Measurements from ENCODE around the gene RCAN1.

RCAN1 gene

DNA sequence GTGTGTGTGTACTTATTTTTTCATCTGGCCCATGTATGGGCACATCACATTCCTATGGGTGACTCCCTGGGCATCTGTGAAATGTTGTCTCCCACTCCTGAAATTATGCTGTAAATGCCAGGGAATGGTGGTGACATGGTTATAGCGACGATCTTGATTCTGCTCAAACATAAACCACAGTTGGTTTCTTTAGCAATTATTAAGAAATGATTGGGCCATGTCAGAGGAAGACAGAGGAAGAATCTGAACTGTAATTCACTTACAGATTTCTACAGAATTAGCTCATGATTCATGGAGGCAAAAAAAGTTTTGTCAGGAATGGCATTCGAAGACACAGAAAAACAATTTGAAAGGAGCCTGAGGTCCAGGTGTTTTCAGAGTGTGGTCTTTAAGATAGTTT, 77.1 kb downstream of the RCAN1 start:
- no peak for DNase-seq (ENCODE audit: low spot score)

DNA sequence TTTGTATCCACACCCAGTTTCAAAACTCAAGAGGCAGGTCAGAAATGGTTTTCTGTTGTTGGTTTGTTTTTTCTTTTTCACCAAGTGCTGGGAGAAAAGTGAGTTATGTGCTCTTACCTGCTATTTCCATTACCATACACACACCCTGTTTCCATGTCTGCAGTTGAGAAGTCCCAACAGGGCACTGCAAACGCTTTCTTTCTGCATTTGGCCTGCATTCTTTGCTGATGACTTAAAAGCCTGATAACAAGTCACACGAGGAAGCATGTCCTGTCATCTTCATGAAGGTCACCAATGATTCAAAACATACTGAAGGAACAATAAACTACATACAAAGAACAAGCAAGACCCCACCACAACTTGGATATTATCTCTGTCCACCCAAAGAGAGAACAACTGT, 78.1 kb downstream of the RCAN1 start:
- no peak for DNase-seq (ENCODE audit: low spot score)

DNA sequence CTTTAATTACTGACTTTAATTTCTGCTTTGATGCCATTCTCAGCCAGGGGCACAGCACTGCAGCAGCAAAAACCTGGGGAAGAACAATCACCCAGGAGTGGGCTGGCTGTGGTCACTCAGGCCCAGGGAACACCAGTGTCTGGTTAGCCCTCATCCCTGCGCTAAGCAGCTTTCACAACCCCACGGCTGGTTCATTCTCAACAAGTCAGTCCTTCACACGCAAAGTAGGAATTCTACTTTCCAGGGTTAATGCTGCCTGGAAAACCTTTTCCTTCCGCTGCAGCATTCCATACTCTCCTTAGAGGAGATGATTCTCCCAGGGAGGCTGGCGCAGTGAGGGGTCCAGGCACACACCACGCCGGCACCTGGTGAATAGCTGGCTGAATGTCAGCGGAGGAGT, 78.6 kb downstream of the RCAN1 start:
- no peak for DNase-seq (ENCODE audit: low spot score)

- DNase-seq (ENCODE audit: low spot score) = no peak
Measured at GRCh38 chr21:34535886-34536285, 79.0 kb downstream of the RCAN1 start.

DNA sequence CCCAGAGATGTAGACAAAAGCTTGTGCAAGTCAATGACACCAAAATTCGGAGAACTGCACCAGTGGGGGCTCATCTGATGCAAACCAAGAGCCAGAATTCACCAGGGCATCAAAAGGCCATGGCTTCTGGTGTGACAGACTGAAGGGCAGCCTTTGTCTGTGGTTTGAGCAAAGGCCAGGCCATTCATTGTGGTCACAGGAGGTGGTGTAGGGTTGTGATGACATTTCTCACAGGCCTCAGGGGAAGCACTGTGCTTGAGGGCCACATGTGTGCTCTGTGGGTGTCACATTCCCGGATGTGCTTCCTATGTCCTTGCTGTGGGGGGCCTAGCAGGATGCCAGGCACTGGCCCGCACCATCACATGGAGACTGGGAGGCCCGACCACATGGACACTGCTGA, 80.4 kb downstream of the RCAN1 start:
- no peak for DNase-seq (ENCODE audit: low spot score)

DNA sequence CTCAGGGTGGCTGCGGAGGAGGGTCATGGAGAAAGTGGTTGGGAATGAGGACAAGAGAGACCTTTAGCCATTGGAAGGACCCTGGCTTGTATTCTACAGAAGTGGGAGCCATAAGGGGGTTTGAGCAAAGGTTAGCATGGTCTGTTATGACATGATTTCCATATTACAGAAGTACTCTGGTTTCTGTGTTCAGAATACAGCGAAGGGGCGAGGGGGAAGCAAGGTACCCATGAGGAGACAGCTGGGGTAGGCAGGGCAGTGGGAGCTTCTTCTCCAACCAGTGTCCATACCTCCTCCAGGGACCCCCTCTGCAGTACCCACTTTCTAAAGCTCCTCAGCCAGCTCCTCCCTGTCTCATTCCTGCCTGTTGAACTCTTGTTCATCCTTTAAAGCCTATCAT, 81.0 kb downstream of the RCAN1 start:
- DNase-seq (ENCODE audit: low spot score) = no peak

DNA sequence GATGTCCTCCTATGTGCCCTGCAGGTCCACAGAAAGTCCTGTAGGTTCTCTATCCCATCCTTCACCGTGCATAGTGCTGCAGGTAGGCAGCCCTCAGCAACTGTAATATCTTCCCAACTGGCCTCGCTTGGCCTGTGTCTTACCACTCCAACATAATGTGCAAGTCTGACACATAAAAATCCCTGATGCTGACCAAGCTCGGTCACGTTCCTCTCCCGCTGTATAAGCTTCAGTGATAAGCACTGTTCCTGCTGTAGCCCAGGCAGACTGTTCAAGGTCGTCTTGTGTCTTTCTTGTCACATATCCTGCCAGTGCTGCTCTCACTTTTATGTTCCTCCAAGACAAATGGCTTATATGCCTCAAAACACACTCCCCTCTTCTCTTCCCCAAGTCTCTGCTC, 83.5 kb downstream of the RCAN1 start:
- DNase-seq (ENCODE audit: low spot score) = no peak

GRCh38 chr21:34530261-34530660, 84.7 kb downstream of the RCAN1 start:
- DNase-seq (ENCODE audit: low spot score) = peak; percentile 63

- no peak for DNase-seq (ENCODE audit: low spot score)
Measured at GRCh38 chr21:34528131-34528561, 86.8 kb downstream of the RCAN1 start.

- peak; percentile 93 for DNase-seq (ENCODE audit: low spot score)
Measured at GRCh38 chr21:34526618-34527290, 88.2 kb downstream of the RCAN1 start.

DNA sequence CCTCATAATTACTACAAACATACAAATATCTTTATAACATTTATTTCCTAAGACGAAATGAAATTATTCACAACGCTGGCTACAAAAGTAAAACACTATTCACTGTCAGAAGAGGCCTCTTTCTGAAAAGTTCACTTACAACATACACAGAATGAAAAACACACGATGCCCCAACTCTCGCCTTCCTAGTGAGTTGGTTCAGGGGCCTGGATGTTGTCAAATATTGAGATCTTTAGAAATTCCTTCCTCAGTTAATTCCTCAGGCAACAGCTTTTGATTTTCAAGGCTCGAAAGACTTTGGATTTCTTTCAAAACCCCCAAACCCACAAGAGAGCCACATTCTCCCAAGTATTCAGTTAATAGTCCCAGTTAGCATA, 88.7 kb downstream of the RCAN1 start:
- no peak for DNase-seq (ENCODE audit: low spot score)

- DNase-seq (ENCODE audit: low spot score) = peak; percentile 65
Measured at GRCh38 chr21:34524646-34525601, 90.0 kb downstream of the RCAN1 start.

DNA sequence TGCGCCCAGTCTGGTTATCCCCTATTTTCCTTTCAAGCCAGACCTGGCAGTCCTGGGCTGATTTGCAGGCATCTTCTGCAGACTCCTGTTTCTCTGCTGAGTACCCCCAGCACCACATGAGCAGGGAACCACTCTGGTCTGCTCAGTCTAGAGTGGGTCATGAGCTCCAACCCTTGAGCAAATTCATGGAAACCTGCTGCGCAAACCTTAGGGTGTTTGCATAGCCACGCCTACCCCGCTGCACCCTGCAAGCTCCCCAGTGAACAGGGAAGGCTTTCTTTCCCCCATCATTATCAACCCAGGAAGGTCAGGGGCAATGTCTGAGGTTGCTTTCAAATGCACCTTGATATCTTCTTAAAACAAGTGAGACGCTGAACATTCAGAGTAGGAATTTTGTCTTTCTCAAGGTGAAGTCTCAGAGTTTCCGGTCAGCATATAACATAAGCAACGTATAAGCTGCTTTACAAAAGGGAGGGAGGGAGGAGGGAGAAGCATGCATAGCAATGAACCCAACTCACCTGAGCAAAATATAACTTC, 91.8 kb downstream of the RCAN1 start:
- DNase-seq (ENCODE audit: low spot score) = no peak

DNA sequence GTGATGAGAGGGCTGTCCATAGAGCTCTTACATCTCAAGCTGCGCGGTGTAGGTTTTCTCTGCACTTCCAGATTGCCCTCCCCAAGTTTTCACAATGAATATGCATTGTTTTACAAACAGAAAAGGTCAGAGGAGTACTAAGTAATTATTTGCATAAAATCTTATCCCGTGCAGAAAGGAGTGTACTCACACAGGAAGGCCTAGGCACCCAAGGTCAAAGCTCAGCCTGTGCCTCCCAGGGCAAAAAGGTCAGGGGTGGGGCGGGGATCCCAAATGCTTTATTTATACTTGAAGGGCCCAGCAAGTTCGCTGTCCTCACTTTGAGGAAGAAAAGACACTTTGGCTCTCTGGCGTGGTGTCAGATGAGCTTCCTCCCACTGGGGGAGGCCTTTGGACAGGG, 92.6 kb downstream of the RCAN1 start:
- DNase-seq (ENCODE audit: low spot score) = no peak

DNA sequence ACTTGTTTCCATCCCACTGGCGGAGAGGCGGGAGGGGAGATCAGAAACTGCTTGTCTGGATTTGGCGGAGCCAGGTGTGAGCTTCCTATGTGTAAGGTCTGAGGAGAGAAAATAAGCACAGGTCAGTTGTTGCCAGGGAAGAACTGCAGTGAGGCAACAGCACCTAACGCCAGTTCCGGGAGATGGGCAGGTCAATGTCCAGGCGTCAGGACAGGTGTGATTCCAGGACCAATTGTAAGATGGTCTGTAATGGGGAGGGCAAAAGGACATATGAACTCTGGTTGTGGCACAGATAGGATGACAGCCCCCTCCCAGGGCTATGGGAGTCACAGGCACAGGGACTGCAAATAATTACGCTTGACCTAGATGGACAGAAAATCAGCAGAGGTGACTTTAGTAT, 93.4 kb downstream of the RCAN1 start:
- DNase-seq (ENCODE audit: low spot score) = no peak

GRCh38 chr21:34520764-34521508, 94.0 kb downstream of the RCAN1 start:
- no peak for DNase-seq (ENCODE audit: low spot score)

DNA sequence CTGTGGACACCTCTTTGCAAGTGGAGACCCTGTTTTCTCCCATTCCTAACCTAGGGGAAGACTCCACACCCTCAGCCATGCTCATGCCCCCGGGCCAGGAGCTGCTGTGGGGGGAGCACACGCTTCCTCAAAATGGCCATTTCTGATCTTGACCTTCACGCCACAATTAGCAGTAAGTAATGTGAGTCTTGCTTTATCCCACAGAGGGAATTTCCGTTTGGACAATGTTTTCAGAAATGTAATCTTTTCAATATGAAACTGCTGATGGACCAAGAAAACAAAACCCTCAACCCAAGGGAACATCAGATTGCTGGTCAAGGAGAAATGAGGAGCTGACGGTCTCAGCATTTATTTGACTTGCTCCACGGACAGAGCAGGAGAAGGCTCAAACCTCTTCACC, 94.6 kb downstream of the RCAN1 start:
- no peak for DNase-seq (ENCODE audit: low spot score)

DNA sequence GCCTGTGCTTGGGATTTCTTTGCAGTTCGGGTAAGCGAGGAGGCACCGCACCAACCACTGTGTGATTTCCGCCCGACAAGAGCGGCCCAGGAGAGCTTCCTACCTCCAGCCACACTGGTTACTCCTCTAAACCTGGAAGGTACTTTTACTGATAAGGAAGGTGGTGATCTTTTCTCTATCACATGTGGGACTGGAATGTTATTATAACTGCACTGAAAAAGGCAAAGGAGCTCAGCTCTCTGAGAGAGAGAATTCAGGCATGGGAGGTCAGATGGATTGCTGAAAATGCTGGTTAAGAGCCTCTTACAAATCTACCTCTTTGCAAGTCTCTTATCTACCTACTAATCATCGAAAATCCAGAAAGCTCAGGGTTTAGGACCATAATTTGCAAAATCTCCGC, 95.2 kb downstream of the RCAN1 start:
- no peak for DNase-seq (ENCODE audit: low spot score)

DNA sequence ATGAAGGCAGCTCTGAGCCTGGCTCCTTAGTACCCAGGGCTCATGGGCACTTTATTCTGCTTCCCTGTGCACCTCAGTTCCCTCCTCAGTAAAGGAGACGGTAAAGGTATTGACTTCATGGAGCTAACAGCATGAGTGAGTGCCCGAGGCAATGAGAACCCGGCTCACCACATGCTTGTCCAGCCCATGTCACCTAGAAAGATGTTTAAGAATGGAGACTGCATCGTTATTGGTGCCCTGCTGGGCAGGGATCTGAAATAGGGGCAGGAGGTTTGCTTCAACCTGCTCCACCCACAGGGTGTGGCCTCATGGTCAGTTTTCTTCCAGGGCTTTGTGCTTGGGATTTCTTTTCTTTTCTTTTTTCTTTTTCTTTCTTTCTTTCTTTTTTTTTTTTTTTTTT, 95.9 kb downstream of the RCAN1 start:
- peak; percentile 19 for DNase-seq (ENCODE audit: low spot score)

- peak; percentile 14 for DNase-seq (ENCODE audit: low spot score)
Measured at GRCh38 chr21:34518301-34518700, 96.6 kb downstream of the RCAN1 start.

DNA sequence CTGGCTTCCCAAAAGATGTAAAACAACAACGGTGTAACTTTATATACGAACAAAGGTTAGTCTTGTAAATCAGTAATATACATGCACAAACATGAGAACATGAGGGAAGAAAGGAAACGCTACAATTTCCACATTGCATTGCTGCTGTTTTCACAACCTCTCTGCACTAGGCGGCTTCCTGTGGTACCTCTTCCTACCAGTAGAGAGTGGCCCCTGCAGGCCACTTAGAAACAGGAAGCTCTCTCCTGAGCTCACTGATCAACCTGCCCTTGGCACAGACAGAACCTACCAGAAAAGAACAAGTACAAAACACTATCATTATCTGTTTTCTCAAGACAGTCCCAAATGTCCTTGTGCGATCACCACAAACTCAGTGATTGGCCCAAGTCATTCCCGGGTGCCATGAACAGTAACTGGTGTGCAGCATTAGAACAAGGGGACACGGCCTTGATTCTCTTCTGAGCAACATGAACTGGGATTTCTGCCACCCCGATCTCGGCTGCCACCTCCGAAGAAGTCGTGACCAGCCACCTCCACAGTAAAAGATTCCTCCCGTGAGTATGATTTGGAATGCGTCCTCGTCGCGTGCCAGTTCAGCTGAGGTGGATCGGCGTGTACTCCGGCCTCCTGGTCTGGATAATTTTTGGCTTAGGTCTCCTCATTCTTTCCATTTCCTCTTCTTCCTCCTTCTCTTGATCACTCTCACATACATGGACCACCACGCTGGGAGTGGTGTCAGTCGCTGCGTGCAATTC, 97.2 kb downstream of the RCAN1 start:
- no peak for DNase-seq (ENCODE audit: low spot score)

DNA sequence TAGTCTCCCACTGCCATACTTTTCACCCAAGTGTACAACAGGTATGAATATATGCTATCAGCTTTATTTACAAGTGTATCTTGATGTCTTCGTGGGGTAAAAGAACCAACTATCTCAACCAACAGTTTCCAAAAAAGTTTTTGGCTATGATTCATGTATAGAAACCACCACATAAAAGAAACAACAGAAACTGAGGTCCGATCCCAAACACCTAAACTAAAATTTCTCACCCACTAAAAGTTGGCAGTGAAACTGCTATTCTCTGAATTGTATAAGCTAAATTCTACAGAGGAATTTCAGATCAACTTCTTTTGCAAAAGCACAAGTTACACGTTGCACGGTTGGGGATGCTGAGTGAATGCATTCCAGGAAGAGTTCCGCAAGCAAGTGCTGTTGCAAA, 97.9 kb downstream of the RCAN1 start:
- DNase-seq (ENCODE audit: low spot score) = no peak
